ENCODE data around the gene PTRH1. TPM values are rescaled to one million over a fixed set of nuclear protein-coding genes. Genes with fewer than 3 reads are reported as not detected.

PTRH1 gene
- total RNA-seq, 1 experiment from 2014 or later = 16.9 TPM

- TF ChIP-seq, protein P1, sequence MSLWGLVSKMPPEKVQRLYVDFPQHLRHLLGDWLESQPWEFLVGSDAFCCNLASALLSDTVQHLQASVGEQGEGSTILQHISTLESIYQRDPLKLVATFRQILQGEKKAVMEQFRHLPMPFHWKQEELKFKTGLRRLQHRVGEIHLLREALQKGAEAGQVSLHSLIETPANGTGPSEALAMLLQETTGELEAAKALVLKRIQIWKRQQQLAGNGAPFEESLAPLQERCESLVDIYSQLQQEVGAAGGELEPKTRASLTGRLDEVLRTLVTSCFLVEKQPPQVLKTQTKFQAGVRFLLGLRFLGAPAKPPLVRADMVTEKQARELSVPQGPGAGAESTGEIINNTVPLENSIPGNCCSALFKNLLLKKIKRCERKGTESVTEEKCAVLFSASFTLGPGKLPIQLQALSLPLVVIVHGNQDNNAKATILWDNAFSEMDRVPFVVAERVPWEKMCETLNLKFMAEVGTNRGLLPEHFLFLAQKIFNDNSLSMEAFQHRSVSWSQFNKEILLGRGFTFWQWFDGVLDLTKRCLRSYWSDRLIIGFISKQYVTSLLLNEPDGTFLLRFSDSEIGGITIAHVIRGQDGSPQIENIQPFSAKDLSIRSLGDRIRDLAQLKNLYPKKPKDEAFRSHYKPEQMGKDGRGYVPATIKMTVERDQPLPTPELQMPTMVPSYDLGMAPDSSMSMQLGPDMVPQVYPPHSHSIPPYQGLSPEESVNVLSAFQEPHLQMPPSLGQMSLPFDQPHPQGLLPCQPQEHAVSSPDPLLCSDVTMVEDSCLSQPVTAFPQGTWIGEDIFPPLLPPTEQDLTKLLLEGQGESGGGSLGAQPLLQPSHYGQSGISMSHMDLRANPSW (CRISPR knock-in tag; conservative IDR thresholded peaks at IDR 0.05; ENCODE audit: low read depth) = no peak
- TF ChIP-seq, protein P2, sequence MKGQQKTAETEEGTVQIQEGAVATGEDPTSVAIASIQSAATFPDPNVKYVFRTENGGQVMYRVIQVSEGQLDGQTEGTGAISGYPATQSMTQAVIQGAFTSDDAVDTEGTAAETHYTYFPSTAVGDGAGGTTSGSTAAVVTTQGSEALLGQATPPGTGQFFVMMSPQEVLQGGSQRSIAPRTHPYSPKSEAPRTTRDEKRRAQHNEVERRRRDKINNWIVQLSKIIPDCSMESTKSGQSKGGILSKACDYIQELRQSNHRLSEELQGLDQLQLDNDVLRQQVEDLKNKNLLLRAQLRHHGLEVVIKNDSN (CRISPR knock-in tag; IDR thresholded peaks at IDR 0.05) = no peak
- no peak for TF ChIP-seq ATF2 (CRISPR knock-in tag; IDR thresholded peaks at IDR 0.05; ENCODE audit: borderline replicate concordance, low read depth)
- TF ChIP-seq FOXP4 (CRISPR knock-in tag; IDR thresholded peaks at IDR 0.05) = no peak
- no peak for TF ChIP-seq PRRX2 (CRISPR knock-in tag; IDR thresholded peaks at IDR 0.05)
- TF ChIP-seq, protein P3, sequence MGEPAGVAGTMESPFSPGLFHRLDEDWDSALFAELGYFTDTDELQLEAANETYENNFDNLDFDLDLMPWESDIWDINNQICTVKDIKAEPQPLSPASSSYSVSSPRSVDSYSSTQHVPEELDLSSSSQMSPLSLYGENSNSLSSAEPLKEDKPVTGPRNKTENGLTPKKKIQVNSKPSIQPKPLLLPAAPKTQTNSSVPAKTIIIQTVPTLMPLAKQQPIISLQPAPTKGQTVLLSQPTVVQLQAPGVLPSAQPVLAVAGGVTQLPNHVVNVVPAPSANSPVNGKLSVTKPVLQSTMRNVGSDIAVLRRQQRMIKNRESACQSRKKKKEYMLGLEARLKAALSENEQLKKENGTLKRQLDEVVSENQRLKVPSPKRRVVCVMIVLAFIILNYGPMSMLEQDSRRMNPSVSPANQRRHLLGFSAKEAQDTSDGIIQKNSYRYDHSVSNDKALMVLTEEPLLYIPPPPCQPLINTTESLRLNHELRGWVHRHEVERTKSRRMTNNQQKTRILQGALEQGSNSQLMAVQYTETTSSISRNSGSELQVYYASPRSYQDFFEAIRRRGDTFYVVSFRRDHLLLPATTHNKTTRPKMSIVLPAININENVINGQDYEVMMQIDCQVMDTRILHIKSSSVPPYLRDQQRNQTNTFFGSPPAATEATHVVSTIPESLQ (CRISPR knock-in tag; IDR thresholded peaks at IDR 0.05) = no peak
- TF ChIP-seq ATF1 (CRISPR knock-in tag; IDR thresholded peaks at IDR 0.05) = no peak
- no peak for TF ChIP-seq TEAD4 (CRISPR knock-in tag; IDR thresholded peaks at IDR 0.05)
- no peak for TF ChIP-seq EMX1 (CRISPR knock-in tag; IDR thresholded peaks at IDR 0.05)
- no peak for TF ChIP-seq ZNF281 (CRISPR knock-in tag; IDR thresholded peaks at IDR 0.05)
- TF ChIP-seq, protein P4, sequence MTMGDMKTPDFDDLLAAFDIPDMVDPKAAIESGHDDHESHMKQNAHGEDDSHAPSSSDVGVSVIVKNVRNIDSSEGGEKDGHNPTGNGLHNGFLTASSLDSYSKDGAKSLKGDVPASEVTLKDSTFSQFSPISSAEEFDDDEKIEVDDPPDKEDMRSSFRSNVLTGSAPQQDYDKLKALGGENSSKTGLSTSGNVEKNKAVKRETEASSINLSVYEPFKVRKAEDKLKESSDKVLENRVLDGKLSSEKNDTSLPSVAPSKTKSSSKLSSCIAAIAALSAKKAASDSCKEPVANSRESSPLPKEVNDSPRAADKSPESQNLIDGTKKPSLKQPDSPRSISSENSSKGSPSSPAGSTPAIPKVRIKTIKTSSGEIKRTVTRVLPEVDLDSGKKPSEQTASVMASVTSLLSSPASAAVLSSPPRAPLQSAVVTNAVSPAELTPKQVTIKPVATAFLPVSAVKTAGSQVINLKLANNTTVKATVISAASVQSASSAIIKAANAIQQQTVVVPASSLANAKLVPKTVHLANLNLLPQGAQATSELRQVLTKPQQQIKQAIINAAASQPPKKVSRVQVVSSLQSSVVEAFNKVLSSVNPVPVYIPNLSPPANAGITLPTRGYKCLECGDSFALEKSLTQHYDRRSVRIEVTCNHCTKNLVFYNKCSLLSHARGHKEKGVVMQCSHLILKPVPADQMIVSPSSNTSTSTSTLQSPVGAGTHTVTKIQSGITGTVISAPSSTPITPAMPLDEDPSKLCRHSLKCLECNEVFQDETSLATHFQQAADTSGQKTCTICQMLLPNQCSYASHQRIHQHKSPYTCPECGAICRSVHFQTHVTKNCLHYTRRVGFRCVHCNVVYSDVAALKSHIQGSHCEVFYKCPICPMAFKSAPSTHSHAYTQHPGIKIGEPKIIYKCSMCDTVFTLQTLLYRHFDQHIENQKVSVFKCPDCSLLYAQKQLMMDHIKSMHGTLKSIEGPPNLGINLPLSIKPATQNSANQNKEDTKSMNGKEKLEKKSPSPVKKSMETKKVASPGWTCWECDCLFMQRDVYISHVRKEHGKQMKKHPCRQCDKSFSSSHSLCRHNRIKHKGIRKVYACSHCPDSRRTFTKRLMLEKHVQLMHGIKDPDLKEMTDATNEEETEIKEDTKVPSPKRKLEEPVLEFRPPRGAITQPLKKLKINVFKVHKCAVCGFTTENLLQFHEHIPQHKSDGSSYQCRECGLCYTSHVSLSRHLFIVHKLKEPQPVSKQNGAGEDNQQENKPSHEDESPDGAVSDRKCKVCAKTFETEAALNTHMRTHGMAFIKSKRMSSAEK (CRISPR knock-in tag; IDR thresholded peaks at IDR 0.05; ENCODE audit: borderline replicate concordance) = no peak
- TF ChIP-seq RELA (CRISPR knock-in tag; IDR thresholded peaks at IDR 0.05; ENCODE audit: borderline replicate concordance) = no peak
- no peak for TF ChIP-seq NR2C2 (CRISPR knock-in tag; IDR thresholded peaks at IDR 0.05)
Observed at GRCh38 chr9:127739614-127740330, 24.3 kb upstream of the PTRH1 start (continued).

Data from WTC11 (cell line).